NCI-H1436 treated with DMSO at 0.1 percent for 48 hours (cell line): ENCODE measurements around the gene DDT.
"Not testable (repeated sequence)": the region's sequence is repeated elsewhere in the genome, so short reads cannot be mapped to it uniquely, and the experiment has no call there.

ENCODE experiments used
- DNase-seq: peaks from one replicate; lab custom pipeline; 2025; lab: John Stamatoyannopoulos, UW

DDT gene

GRCh38 chr22:23952794-23953405 is 21.3 kb downstream of the DDT start:
- not testable (repeated sequence) for DNase-seq

GRCh38 chr22:23951383-23951782 is 22.9 kb downstream of the DDT start:
- not testable (repeated sequence) for DNase-seq

- DNase-seq: not testable (repeated sequence)
Observed at GRCh38 chr22:23949764-23950163, 24.5 kb downstream of the DDT start.

GRCh38 chr22:23947391-23947790 is 26.9 kb downstream of the DDT start:
- DNase-seq: not testable (repeated sequence)

GRCh38 chr22:23940166-23940565 is 34.1 kb downstream of the DDT start:
- DNase-seq: not testable (repeated sequence)

GRCh38 chr22:23939017-23939357 is 35.3 kb downstream of the DDT start:
- no peak for DNase-seq

- DNase-seq: no peak
Observed at GRCh38 chr22:23938328-23939016, 35.8 kb downstream of the DDT start.

GRCh38 chr22:23926561-23926960 is 47.7 kb downstream of the DDT start:
- DNase-seq: no peak

- no peak for DNase-seq
Observed at GRCh38 chr22:23925020-23925606, 49.1 kb downstream of the DDT start.

GRCh38 chr22:23922921-23923320 is 51.3 kb downstream of the DDT start:
- DNase-seq: no peak

- not testable (repeated sequence) for DNase-seq
Observed at GRCh38 chr22:23921586-23922201, 52.5 kb downstream of the DDT start.
